Measurements from ENCODE around the gene GLIS1.

GRCh38 chr1:53518775-53519174, 220.2 kb downstream of the GLIS1 start:
- TF ChIP-seq CTCF (IDR thresholded peaks at IDR 0.05; ENCODE audit: low read length) (no peak), EZH2phosphoT487 (IDR thresholded peaks at IDR 0.05; ENCODE audit: low read length) (no peak)
